HAP-1 (cell line): ENCODE measurements around the gene TTC28.
"Not testable (repeated sequence)": the region's sequence is repeated elsewhere in the genome, so short reads cannot be mapped to it uniquely, and the experiment has no call there.

ENCODE experiments used
- DNase-seq, 2 experiments: peaks; one replicate each; pipeline ENCODE4 v3.0.0-alpha.2; 2016 to 2020; ENCODE audit warnings: low spot score in 2 of 2
- H3K27me3 ChIP-seq: fragments of 250-450 bp; sonication (Bioruptor Pico); 2 replicates; pipeline ENCODE4 v1.5.1; 2020; ENCODE audit warnings: low read depth, mild to moderate bottlenecking, moderate library complexity
- H3K36me3 ChIP-seq: fragments of 250-450 bp; sonication (Bioruptor Pico); replicated peaks from 2 replicates; pipeline ENCODE4 v1.5.1; 2020; ENCODE audit warnings: mild to moderate bottlenecking
- H3K4me1 ChIP-seq: fragments of 250-450 bp; sonication (Bioruptor Pico); 2 replicates; pipeline ENCODE4 v1.5.1; 2020; ENCODE audit warnings: mild to moderate bottlenecking
- H3K4me3 ChIP-seq: fragments of 250-450 bp; sonication (Bioruptor Pico); 2 replicates; pipeline ENCODE4 v1.5.1; 2020; ENCODE audit warnings: mild to moderate bottlenecking, moderate library complexity
- H3K9me3 ChIP-seq: fragments of 250-450 bp; sonication (Bioruptor Pico); 2 replicates; pipeline ENCODE4 v1.5.1; 2020; ENCODE audit warnings: mild to moderate bottlenecking, moderate library complexity
- in situ Hi-C: fragments of 300-500 bp; cut with MboI; formaldehyde crosslinking; loops from 3 replicates; pipeline ENCODE4 v1.14.3; 2020; ENCODE audit warnings: low sequenced_read_pairs, inconsistent platforms, mixed read lengths

The TTC28 gene

DNA sequence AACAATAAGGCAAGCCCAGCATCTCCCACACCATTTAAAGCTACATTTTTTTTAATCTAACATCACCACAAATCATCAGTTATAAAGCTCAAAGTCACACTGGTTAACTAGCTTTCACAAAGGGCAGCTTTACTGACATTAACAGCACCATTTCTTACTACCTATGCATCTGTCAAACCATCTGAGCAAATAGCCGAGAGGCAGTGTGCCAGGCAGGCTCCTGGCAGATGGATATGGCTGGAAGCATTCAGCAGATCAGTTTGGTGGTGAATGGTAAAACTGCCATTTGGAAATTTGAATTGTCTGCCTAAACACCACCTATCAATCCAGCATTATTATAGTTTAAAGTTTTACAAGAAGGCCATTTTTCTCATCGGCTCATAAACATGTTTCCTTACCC, 131.2 kb downstream of the TTC28 start:
- Histone ChIP-seq H3K27me3 (no peaks in the 10 kb centered on the region), H3K36me3 (no peaks in the 10 kb centered on the region), H3K9me3 (no peaks in the 10 kb centered on the region), H3K4me1 (peaks cover 14% of the 10 kb centered on the region), H3K4me3 (no peak overlapping the region)
- DNase-seq = no peak
- in situ Hi-C loops = no loop called here

DNA sequence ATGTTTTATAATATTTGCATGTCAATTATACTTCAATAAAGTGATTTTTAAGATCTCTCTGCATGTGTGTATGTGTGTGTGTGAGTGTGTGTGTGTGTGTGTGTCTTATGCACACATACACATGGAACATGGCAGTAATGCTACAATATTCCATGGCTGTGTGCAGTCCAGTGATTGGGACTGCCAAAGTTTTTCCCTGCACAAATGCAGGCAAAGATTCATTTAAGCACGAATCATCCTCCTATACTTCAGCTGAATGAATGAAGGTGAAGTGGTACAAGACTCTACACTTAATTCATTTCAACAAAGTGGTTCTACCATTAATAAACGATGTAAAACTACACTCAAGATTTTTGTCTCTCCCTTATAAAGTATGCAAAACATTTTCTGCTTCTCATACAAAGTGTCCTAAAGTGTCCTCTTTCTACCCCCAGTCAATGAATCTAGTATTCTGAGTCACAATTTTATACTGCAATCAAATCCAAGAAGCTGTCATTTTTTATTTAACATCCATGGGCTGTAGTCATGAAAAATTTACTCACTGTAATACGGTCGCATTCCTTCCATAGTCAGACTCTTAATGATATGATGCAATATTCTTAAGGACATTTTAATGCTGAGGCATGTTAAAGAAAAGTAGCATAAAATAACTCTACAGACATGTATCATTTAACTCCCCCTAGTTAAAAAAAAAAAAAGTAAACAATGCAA, 132.4 kb downstream of the TTC28 start:
- H3K9me3 ChIP-seq = no peaks in the 10 kb centered on the region; the same call in 1 of the 2 replicates
- H3K36me3 ChIP-seq = no peaks in the 10 kb centered on the region
- in situ Hi-C loops = no loop called here
- H3K4me1 ChIP-seq = peaks cover 14% of the 10 kb centered on the region
- no peak for DNase-seq
- H3K4me3 ChIP-seq = no peak overlapping the region
- no peaks in the 10 kb centered on the region for H3K27me3 ChIP-seq

DNA sequence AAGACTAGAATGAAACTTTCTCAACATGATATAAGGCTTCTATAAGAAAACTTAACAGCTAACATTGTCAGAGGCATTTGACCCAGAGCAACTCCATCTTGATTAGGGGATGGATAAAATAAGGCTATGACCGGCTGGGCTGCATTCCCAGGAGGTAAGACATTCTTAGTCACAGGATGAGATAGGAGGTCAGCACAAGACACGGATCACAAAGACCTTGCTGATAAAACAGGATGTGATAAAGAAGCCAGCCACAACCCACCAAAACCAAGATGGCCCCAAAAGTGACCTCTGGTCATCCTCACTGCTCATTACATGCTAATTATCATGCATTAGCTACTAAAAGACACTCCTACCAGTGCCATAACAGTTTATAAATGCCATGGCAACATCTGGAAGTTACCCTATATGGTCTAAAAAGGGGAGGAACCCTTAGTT, 135.2 kb downstream of the TTC28 start:
- DNase-seq = no peak
- peaks cover 6% of the 10 kb centered on the region for H3K4me1 ChIP-seq
- H3K27me3 ChIP-seq = no peaks in the 10 kb centered on the region
- no peaks in the 10 kb centered on the region; the same call in 1 of the 2 replicates for H3K9me3 ChIP-seq
- H3K36me3 ChIP-seq = no peaks in the 10 kb centered on the region
- in situ Hi-C loops = no loop called here
- no peak overlapping the region for H3K4me3 ChIP-seq

DNA sequence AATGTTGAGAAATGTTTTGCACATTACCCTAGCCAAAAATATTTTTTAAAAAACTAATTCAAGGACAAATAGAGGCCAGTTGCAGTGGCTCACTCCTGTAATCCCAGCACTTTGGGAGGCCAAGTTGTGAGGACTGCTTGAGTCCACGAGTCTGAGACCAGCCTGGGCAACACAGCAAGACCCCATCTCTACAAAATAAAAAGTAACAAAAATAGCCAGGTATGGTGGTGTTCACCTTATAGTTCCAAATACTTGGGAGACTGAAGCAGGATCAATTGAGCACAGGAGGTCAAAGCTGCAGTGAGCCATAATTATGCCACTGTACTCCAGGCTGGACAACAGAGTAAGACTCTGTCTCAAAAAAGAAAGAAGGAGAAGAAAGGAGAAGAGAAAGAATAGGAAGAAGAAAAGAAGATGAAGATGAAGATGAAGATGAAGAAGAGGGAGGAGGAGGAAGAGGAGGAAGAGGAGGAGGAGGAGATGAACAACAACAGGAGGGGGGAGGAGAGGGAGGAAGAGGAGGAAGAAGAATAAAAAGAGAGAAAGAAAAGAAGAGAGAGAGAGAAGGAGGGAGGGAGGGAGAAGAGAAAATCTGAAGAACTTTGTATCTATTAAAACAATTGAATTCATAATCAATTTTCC, 136.5 kb downstream of the TTC28 start:
- in situ Hi-C loops = no loop called here
- no peak overlapping the region for H3K4me3 ChIP-seq
- H3K27me3 ChIP-seq = no peaks in the 10 kb centered on the region
- H3K4me1 ChIP-seq = peaks cover 3% of the 10 kb centered on the region; the same call in 1 of the 2 replicates
- no peaks in the 10 kb centered on the region for H3K36me3 ChIP-seq
- no peak for DNase-seq
- no peaks in the 10 kb centered on the region; the same call in 1 of the 2 replicates for H3K9me3 ChIP-seq

DNA sequence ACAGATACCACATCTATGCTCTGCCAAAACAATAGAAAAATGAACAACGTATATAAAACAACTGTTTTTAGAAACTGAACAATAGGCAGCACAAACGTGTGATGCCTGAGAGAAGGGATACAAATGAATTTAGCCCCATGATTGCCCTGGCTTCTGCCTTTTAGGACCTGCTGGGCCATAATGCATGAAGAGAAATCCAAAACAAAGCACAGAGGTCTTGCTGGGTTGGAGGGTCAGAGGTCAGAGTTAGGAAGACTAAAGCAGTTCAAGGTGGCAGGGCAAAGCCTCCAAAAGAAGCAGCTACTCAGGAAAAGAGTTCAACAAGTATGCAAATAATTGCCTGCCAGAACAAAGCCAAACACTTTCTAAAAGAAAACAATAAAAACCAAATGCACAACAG, 138.5 kb downstream of the TTC28 start:
- H3K4me1 ChIP-seq = peaks cover 3% of the 10 kb centered on the region; the same call in 1 of the 2 replicates
- H3K36me3 ChIP-seq = no peaks in the 10 kb centered on the region
- in situ Hi-C loops = no loop called here
- no peaks in the 10 kb centered on the region for H3K27me3 ChIP-seq
- DNase-seq = no peak
- H3K9me3 ChIP-seq = no peaks in the 10 kb centered on the region; the same call in 1 of the 2 replicates
- no peak overlapping the region for H3K4me3 ChIP-seq

DNA sequence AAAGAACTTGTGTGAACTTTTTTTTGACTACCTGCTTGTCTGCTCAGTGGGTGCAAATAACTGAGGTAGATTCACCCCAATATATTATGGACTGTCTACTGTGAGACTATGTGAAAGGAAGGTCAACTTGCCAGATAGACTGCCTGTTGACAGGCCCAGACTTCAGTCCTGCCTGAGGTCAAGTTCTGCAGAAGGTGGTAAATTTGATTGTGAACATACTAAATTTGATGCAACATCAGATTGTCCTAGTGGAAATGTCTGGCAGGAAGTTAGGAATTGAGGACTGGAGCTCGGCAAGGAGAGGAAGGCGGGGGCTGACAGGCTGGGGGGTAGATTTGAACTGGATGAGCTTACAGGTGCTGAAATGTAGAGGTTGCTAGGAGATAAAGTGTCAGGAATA, 140.7 kb downstream of the TTC28 start:
- Histone ChIP-seq H3K36me3 (no peaks in the 10 kb centered on the region), H3K27me3 (no peaks in the 10 kb centered on the region), H3K4me3 (no peak overlapping the region), H3K9me3 (no peaks in the 10 kb centered on the region; the same call in 1 of the 2 replicates), H3K4me1 (peaks cover 3% of the 10 kb centered on the region; the same call in 1 of the 2 replicates)
- no peak for DNase-seq
- in situ Hi-C loops = no loop called here

DNA sequence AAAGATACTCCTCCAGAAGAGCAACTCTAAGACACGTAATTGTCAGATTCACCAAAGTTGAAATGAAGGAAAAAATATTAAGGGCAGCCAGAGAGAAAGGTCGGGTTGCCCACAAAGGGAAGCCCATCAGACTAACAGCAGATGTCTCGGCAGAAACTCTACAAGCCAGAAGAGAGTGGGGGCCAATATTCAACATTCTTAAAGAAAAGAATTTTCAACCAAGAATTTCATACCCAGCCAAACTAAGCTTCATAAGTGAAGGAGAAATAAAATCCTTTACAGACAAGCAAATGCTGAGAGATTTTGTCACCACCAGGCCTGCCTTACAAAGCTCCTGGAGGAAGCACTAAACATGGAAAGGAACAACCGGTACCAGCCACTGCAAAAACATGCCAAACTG, 149.1 kb downstream of the TTC28 start:
- in situ Hi-C loops, H3K27me3 ChIP-seq, H3K9me3 ChIP-seq, H3K36me3 ChIP-seq, H3K4me1 ChIP-seq, DNase-seq, H3K4me3 ChIP-seq: not testable (repeated sequence)

DNA sequence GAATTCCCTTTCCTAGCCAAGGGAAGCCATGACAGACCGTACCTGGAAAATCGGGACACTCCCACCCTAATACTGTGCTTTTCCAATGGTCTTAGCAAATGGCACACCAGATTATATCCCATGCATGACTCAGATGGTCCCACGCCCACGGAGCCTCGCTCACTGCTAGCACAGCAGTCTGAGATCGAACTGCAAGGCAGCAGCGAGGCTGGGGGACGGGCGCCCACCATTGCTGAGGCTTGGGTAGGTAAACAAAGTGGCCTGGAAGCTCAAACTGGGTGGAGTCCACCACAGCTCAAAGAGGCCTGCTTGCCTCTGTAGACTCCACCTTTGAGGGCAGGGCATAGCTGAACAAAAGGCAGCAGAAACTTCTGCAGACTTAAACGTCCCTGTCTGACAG, 150.5 kb downstream of the TTC28 start:
- H3K36me3 ChIP-seq, DNase-seq, H3K4me3 ChIP-seq, in situ Hi-C loops, H3K27me3 ChIP-seq, H3K9me3 ChIP-seq, H3K4me1 ChIP-seq: not testable (repeated sequence)

DNA sequence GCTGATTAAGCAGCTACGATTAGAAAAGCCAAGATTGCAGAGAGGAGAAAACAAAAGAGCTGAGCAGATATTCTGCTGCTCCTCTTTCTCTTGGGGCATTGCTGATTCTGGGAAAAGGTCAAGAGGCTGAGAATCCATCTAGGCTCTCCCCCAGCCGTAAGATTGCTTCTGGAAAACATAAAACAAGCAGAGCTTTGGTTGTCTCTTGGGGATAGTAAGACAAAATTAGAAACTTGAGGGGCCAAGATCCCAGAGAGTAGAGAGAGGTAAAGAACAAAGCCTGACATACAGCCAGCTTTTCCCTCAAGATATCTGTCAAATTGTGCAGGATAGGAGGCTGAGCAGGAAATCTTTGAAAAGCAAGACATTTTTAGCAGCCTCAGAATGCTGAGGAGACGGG, 158.2 kb downstream of the TTC28 start:
- Histone ChIP-seq H3K27me3 (no peaks in the 10 kb centered on the region), H3K4me3 (no peak overlapping the region), H3K4me1 (peaks cover 3% of the 10 kb centered on the region; the same call in 1 of the 2 replicates), H3K9me3 (no peaks in the 10 kb centered on the region), H3K36me3 (no peaks in the 10 kb centered on the region)
- in situ Hi-C loops = no loop called here
- no peak for DNase-seq

DNA sequence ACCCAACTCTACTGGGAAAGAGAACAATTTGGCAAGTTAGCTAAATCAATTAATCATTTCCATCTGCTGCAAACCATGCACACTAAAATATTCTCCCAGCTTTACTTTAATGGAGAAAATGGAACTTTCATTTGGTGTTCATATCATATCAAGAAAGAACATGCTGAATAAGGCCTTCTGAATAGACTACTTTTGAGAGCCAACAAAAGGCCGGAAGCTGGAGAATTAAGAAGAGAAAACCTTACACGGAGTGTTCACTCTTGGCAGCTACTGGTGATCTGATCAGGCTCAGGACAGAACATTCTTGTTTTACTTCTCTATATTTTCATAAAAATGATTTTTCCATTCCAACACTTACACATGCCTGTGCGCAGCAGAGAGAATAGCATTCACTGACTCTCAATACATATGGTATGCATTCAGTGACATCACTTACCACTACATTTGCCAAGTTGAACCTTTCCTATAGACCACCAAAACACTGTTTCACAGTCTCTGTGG, 165.3 kb downstream of the TTC28 start:
- in situ Hi-C loops = no loop called here
- Histone ChIP-seq H3K36me3 (no peaks in the 10 kb centered on the region), H3K9me3 (no peaks in the 10 kb centered on the region), H3K4me3 (no peak overlapping the region), H3K4me1 (peaks cover 3% of the 10 kb centered on the region; the same call in 1 of the 2 replicates), H3K27me3 (no peaks in the 10 kb centered on the region)
- DNase-seq = no peak

DNA sequence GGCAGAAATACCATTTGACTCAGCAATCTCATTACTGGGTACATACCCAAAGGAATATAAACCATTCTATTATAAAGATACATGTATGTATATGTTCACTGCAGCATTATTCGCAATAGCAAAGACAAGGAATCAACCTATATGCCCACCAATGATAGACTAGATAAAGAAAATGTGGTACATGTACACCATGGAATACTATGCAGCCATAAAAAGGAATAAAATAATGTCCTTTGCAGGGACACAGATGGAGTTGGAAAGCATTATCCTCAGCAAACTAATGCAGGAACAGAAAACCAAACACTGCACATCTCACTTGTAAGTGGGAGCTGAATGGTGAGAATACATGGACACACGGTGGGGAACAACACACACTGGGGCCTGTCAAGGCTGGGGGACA, 167.3 kb downstream of the TTC28 start:
- DNase-seq, H3K36me3 ChIP-seq, H3K4me1 ChIP-seq, H3K27me3 ChIP-seq, H3K9me3 ChIP-seq, in situ Hi-C loops, H3K4me3 ChIP-seq: not testable (repeated sequence)

DNA sequence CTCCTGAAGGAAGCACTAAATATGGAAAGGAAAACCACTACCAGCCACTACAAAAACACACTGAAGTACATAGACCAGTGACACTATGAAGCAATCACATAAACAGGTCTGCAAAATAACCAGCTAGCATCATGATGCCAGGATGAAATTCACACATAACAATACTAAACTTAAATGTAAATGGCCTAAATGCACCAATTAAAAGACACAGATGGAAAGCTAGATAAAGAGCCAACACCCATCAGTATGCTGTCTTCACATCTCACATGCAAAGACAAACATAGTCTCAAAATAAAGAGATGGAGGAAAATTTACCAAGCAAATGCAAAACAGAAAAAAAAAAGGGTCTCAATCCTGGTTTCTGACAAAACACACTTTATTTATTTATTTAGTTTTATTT, 171.7 kb downstream of the TTC28 start:
- in situ Hi-C loops = no loop called here
- Histone ChIP-seq H3K4me3 (no peak overlapping the region), H3K9me3 (no peaks in the 10 kb centered on the region), H3K36me3 (no peaks in the 10 kb centered on the region), H3K27me3 (no peaks in the 10 kb centered on the region), H3K4me1 (peaks cover 2% of the 10 kb centered on the region; the same call in 1 of the 2 replicates)
- no peak for DNase-seq

DNA sequence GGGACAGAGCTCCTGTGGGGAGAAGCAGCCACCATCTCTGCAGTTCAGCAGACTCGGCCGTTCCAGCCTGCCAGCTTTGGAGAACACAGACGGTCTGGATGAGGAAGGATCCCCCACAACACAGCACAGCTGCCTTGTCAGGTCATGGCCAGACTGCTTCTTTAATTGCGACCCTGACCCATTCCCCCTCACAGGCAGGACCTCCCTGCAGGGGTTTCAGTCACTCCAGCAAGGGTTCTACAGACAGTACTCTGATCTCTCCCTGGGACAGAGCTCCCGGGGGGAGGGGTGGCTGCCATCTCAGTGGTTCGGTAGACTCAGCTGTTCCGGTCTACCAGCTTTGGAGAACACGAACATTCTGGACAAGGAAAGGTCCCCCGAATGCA, 173.5 kb downstream of the TTC28 start:
- DNase-seq = no peak
- in situ Hi-C loops = no loop called here
- H3K4me1 ChIP-seq = peaks cover 2% of the 10 kb centered on the region; the same call in 1 of the 2 replicates
- H3K9me3 ChIP-seq = no peaks in the 10 kb centered on the region
- no peaks in the 10 kb centered on the region for H3K27me3 ChIP-seq
- H3K36me3 ChIP-seq = no peaks in the 10 kb centered on the region
- no peak overlapping the region for H3K4me3 ChIP-seq

DNA sequence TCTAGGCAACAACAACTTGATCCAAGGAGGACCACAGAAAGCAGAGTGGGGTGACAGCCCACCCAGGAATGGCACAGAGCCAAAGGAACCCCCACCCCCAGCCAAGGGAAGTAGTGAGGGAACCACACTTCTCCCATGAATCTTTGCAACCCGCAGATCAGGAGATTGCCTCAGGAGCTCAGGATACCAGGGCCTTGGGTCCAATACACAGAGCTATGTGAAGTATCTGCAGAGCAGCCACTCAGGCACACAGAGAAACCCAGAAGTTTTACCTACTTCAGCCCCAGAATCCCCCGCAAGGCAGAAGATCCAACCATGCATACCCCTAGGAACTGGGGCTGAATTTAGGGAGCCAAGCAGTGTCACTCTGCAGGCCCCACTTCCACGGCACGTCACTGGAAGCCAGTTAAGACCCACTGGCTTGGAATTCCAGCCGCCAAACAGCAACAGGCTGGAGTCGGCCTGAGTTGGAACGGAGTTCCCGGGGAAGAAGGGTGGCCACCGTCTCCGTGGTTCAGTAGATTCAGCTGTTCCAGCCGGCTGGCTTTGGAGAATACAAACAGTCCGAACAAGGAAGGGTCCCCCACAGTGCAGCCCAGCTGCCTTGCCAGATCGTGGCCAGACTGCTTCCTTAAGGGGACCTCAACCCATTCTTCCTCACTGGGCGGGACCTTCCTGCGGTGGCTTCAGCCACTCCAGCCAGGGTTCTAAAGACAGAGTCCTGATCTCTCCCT, 174.1 kb downstream of the TTC28 start:
- no peak overlapping the region for H3K4me3 ChIP-seq
- in situ Hi-C loops = no loop called here
- no peaks in the 10 kb centered on the region for H3K9me3 ChIP-seq
- no peaks in the 10 kb centered on the region for H3K36me3 ChIP-seq
- no peaks in the 10 kb centered on the region for H3K27me3 ChIP-seq
- H3K4me1 ChIP-seq = peaks cover 2% of the 10 kb centered on the region; the same call in 1 of the 2 replicates
- no peak for DNase-seq
